K562 (cell line): ENCODE data around the gene QRICH1. TPM values are rescaled to one million over a fixed set of nuclear protein-coding genes. Genes with fewer than 3 reads are reported as not detected.

Source experiments
- CBX1 ChIP-seq: sonication (generic); IDR thresholded peaks from 2 replicates; pipeline ENCODE4 v1.6.1; 2016; ENCODE audit warnings: antibody characterized with exemption, low read depth, mild to moderate bottlenecking
- CREM ChIP-seq: IDR thresholded peaks from 2 replicates; pipeline ENCODE4 v1.6.1; 2014; ENCODE audit warnings: antibody characterized with exemption, low read depth
- DDX20 ChIP-seq: fragments of 450-650 bp; IDR thresholded peaks from 2 replicates; pipeline ENCODE4 v1.6.1; 2016; ENCODE audit warnings: missing genetic modification characterization, low read depth, mild to moderate bottlenecking, missing compliant biosample characterization, moderate library complexity
- ELF2 ChIP-seq: fragments of 250-450 bp; sonication (Bioruptor Pico); IDR thresholded peaks from 2 replicates; pipeline ENCODE4 v1.5.0; 2021; ENCODE audit warnings: mild to moderate bottlenecking
- EP300 ChIP-seq: IDR thresholded peaks from 2 replicates; pipeline ENCODE4 v1.6.1; 2012; ENCODE audit warnings: low read length, improper control_type of control experiment
- ERF ChIP-seq: fragments of 450-650 bp; formaldehyde crosslinking; IDR thresholded peaks from 2 replicates; pipeline ENCODE4 v1.4.0; 2020; ENCODE audit warnings: mild to moderate bottlenecking, mixed read lengths
- LARP7 ChIP-seq: fragments of 450-650 bp; IDR thresholded peaks from 2 replicates; pipeline ENCODE4 v1.6.1; 2016
- MYBL2 ChIP-seq, 2 experiments: fragments of 450-650 bp in 1 of 2; sonication (generic) in 1 of 2; formaldehyde crosslinking in 1 of 2; IDR thresholded peaks; 2 replicates each; pipeline versions ENCODE4 v1.6.1 to v1.8.1; 2017 to 2022; ENCODE audit warnings: borderline replicate concordance in 1 of 2, inconsistent platforms in 1 of 2, low read depth in 1 of 2, mild to moderate bottlenecking in 1 of 2, missing genetic modification reagents in 1 of 2, moderate library complexity in 1 of 2
- NR3C1 ChIP-seq: sonication (generic); formaldehyde crosslinking; IDR thresholded peaks from 2 replicates; pipeline ENCODE4 v1.8.1; 2022; ENCODE audit warnings: missing genetic modification reagents
- PHTF2 ChIP-seq: fragments of 250-450 bp; sonication (Bioruptor Pico); IDR thresholded peaks from 2 replicates; pipeline ENCODE4 v1.5.0; 2021; ENCODE audit warnings: mild to moderate bottlenecking
- POLR2H ChIP-seq: IDR thresholded peaks from 2 replicates; pipeline ENCODE4 v1.6.1; 2016; ENCODE audit warnings: missing genetic modification characterization, low read depth, mild to moderate bottlenecking, control low read depth, missing compliant biosample characterization, moderate library complexity
- SAP30 ChIP-seq: fragments of 200-600 bp; sonication (generic); IDR thresholded peaks from 2 replicates; pipeline ENCODE4 v1.6.1; 2012; ENCODE audit warnings: borderline replicate concordance, low read depth, mild to moderate bottlenecking, moderate library complexity, low read length, control low read depth, inconsistent platforms; ENCODE audit not compliant: insufficient read depth, poor library complexity, severe bottlenecking
- SIX5 ChIP-seq, 2 experiments: IDR thresholded peaks; 2 replicates each; pipeline ENCODE4 v1.6.1; 2011; ENCODE audit warnings: low read length in 2 of 2, borderline replicate concordance in 1 of 2, low read depth in 1 of 2, mild to moderate bottlenecking in 1 of 2, moderate library complexity in 1 of 2; ENCODE audit not compliant: insufficient read depth in 1 of 2
- SRSF7 ChIP-seq: fragments of 200-400 bp; formaldehyde crosslinking; optimal IDR thresholded peaks from 2 replicates; pipeline ENCODE3; 2017; ENCODE audit warnings: mild to moderate bottlenecking, low read depth, low read length
- ZNF217 ChIP-seq: sonication (generic); formaldehyde crosslinking; IDR thresholded peaks from 2 replicates; pipeline ENCODE4 v1.8.0; 2022; ENCODE audit warnings: mild to moderate bottlenecking, missing genetic modification reagents
- ZNF324 ChIP-seq: fragments of 250-450 bp; sonication (Bioruptor Pico); IDR thresholded peaks from 2 replicates; pipeline ENCODE4 v1.4.0; 2020; ENCODE audit warnings: mild to moderate bottlenecking
- ZNF75A ChIP-seq: fragments of 450-650 bp; formaldehyde crosslinking; IDR thresholded peaks from 2 replicates; pipeline ENCODE4 v1.4.0; 2020; ENCODE audit warnings: mild to moderate bottlenecking
- ZNF830 ChIP-seq: fragments of 250-450 bp; sonication (Bioruptor Pico); IDR thresholded peaks from 2 replicates; pipeline ENCODE4 v1.5.0; 2021; ENCODE audit warnings: mild to moderate bottlenecking
- polyA plus RNA-seq, 8 experiments: library from polyadenylated mRNA; depleted of rRNA in 4 of 8; stranded (reverse) in 5 of 8; unstranded in 3 of 8; fragments of >200 nt; fragmentation: Nextera tagmentation in 2 of 8; fragmentation: Illumina TruSeq in 1 of 8; extraction: Ambion mirVana in 2 of 8; extraction: Trizol in 1 of 8; gene quantifications; 2 replicates each; pipeline versions ENCODE4 v1.2.1 to v1.2.3, GENCODE V29; 2011 to 2014; ENCODE audit warnings: inconsistent platforms in 1 of 8, missing spikeins in 1 of 8
- total RNA-seq, 7 experiments: library from RNA; depleted of rRNA in 6 of 7; stranded (reverse); fragments of >200 nt in 6 of 7; fragmentation: Illumina TruSeq in 2 of 7; extraction: Trizol in 2 of 7; gene quantifications; 2 replicates each; pipeline versions ENCODE4 v1.2.1 to v1.2.3, GENCODE V29; 2011 to 2021; ENCODE audit warnings: low replicate concordance in 1 of 7
- TF ChIP-seq, protein P1 (sequence below): fragments of 250-450 bp; sonication (Bioruptor Pico); IDR thresholded peaks from 2 replicates; pipeline ENCODE4 v1.4.0; 2020
- TF ChIP-seq, protein P2 (sequence below): IDR thresholded peaks from 2 replicates; pipeline ENCODE4 v1.6.1; 2011; ENCODE audit warnings: borderline replicate concordance, low read depth, mild to moderate bottlenecking, moderate library complexity, low read length; ENCODE audit not compliant: insufficient read depth, poor library complexity, severe bottlenecking
- TF ChIP-seq, protein P3 (sequence below): fragments of 450-650 bp; formaldehyde crosslinking; IDR thresholded peaks from 2 replicates; pipeline ENCODE4 v1.4.0; 2020; ENCODE audit warnings: mild to moderate bottlenecking, moderate library complexity
- TF ChIP-seq, protein P4 (sequence below): fragments of 250-450 bp; sonication (Bioruptor Pico); IDR thresholded peaks from 2 replicates; pipeline ENCODE4 v1.8.0; 2021; ENCODE audit warnings: moderate library complexity, mild to moderate bottlenecking, inconsistent platforms

QRICH1 gene
- total and polyA plus RNA-seq, 9 of the 15 experiments (the other 6 are each of a cell fraction or from before 2014, with no cell fraction given): 20.1 to 99.2 (median 56.7) TPM

DNA sequence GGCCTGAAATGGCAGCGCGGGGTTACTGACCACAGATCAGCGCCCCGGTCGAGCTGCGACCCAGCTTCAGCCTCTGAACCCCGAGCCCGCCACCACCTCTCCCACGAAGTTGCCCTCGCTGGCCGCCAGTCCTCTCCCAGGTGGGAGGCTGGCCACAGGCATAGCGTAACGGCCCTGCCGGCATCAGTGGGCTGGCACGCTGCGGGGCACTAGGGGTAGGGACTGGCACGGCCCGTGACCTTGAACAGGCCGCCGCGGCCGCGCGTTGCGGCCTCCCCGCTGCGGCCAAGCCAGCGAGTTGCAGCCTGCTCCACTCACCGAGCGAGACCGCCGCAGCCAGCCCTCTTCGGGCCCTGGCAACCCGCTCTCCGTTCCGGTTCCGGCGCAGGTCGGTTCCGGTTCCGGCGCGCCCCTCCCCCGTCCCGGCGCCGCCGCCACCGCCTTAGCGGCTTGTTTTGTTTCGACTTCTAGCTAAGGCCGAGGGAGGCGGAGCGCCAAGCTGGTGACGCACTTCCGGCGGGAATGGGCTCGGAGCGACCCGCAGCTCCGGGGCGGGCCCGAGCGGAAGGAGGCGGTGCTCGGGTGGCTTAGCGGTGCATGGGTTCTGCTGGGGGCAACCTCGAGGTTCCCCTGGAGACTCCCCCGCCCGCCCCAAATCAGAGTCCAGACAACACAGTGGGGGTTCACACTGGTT lies 26.7 kb upstream of the QRICH1 start, which contains the start of gene USP19 (continued):
- TF ChIP-seq, protein P1, sequence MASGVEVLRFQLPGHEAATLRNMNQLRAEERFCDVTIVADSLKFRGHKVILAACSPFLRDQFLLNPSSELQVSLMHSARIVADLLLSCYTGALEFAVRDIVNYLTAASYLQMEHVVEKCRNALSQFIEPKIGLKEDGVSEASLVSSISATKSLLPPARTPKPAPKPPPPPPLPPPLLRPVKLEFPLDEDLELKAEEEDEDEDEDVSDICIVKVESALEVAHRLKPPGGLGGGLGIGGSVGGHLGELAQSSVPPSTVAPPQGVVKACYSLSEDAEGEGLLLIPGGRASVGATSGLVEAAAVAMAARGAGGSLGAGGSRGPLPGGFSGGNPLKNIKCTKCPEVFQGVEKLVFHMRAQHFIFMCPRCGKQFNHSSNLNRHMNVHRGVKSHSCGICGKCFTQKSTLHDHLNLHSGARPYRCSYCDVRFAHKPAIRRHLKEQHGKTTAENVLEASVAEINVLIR (CRISPR knock-in tag): peak; percentile 42; the same call in 1 of the 2 replicates
- no peak for TF ChIP-seq MYBL2 (IDR thresholded peaks at IDR 0.05; ENCODE audit: low read depth)
- TF ChIP-seq MYBL2 (CRISPR knock-in tag; IDR thresholded peaks at IDR 0.05; ENCODE audit: borderline replicate concordance): no peak
- TF ChIP-seq, protein P2, sequence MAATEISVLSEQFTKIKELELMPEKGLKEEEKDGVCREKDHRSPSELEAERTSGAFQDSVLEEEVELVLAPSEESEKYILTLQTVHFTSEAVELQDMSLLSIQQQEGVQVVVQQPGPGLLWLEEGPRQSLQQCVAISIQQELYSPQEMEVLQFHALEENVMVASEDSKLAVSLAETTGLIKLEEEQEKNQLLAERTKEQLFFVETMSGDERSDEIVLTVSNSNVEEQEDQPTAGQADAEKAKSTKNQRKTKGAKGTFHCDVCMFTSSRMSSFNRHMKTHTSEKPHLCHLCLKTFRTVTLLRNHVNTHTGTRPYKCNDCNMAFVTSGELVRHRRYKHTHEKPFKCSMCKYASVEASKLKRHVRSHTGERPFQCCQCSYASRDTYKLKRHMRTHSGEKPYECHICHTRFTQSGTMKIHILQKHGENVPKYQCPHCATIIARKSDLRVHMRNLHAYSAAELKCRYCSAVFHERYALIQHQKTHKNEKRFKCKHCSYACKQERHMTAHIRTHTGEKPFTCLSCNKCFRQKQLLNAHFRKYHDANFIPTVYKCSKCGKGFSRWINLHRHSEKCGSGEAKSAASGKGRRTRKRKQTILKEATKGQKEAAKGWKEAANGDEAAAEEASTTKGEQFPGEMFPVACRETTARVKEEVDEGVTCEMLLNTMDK: no peak
- no peak for TF ChIP-seq PHTF2
- TF ChIP-seq NR3C1: peak; percentile 41; the same call in 1 of the 2 replicates
- no peak for TF ChIP-seq POLR2H (tag)
- TF ChIP-seq ZNF830 (CRISPR knock-in tag): no peak
- TF ChIP-seq CREM: peak; percentile 91
- TF ChIP-seq SRSF7: no peak
- TF ChIP-seq LARP7: no peak
- no peak for TF ChIP-seq ZNF217 (CRISPR knock-in tag)
- no peak for TF ChIP-seq EP300
- TF ChIP-seq ZNF75A: no peak
- TF ChIP-seq, protein P3, sequence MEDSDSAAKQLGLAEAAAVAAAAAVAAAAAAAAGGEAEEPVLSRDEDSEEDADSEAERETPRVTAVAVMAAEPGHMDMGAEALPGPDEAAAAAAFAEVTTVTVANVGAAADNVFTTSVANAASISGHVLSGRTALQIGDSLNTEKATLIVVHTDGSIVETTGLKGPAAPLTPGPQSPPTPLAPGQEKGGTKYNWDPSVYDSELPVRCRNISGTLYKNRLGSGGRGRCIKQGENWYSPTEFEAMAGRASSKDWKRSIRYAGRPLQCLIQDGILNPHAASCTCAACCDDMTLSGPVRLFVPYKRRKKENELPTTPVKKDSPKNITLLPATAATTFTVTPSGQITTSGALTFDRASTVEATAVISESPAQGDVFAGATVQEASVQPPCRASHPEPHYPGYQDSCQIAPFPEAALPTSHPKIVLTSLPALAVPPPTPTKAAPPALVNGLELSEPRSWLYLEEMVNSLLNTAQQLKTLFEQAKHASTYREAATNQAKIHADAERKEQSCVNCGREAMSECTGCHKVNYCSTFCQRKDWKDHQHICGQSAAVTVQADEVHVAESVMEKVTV (CRISPR knock-in tag): no peak
- no peak for TF ChIP-seq DDX20 (tag)
- peak; percentile 72 for TF ChIP-seq SAP30
- no peak for TF ChIP-seq ERF (CRISPR knock-in tag)
- no peak for TF ChIP-seq ZNF324 (CRISPR knock-in tag)
- peak; percentile 67; the same call in 1 of the 2 replicates for TF ChIP-seq ELF2 (CRISPR knock-in tag)
- no peak for TF ChIP-seq SIX5 (IDR thresholded peaks at IDR 0.05; ENCODE audit: borderline replicate concordance in 1 of 2, insufficient read depth in 1 of 2, low read depth in 1 of 2, low read length in 2 of 2)
- TF ChIP-seq, protein P4, sequence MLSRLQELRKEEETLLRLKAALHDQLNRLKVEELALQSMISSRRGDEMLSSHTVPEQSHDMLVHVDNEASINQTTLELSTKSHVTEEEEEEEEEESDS (CRISPR knock-in tag): no peak
- TF ChIP-seq CBX1: peak; percentile 64; the same call in 1 of the 2 replicates
